HG02970 (cell line): ENCODE measurements around the gene LGALS3.

Experiments used
- ATAC-seq: cut with Tn5 transposase; IDR thresholded peaks from one replicate; pipeline ENCODE4 v1.9.1; 2021; ENCODE audit warnings: mild to moderate bottlenecking, moderate library complexity, moderate number of reproducible peaks; ENCODE audit not compliant: unreplicated experiment, low FRiP score

Gene LGALS3

DNA sequence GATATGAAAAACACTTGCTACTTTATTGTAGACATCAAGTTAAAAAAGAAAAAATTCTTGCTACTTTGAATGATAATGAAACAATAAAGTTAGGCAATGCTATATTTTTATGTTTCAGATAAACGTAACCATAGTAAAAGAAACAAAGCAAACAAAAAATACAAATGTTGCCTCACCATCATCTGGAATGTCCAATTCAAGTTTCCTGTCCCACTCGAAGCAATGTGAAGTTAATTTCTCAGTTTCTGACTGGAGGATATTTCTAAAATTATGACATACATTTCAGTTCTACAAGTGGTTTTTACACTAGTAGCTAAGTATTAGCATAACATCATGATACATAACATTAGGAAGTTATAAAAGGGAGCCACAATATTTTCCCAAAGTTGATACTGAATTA is 41.5 kb downstream of the LGALS3 start:
- ATAC-seq = no peak

DNA sequence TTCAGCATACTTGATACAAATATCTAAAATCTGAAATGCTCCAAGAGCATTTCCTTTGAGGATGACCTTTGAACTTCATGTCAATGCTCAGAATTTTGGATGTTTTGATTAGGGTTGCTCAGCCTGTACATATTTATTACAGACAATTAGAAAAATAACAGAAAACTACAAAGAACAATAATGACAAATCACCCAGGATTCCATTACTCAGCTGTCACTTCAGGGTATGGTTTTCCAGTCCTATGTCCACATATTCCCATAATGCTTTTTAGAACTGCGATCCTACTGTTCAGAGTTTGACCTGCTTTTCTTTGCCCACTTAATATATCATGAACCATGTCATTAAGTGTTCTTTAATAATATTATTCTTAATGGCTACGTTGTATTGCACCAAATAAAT is 51.0 kb downstream of the LGALS3 start:
- ATAC-seq = no peak

DNA sequence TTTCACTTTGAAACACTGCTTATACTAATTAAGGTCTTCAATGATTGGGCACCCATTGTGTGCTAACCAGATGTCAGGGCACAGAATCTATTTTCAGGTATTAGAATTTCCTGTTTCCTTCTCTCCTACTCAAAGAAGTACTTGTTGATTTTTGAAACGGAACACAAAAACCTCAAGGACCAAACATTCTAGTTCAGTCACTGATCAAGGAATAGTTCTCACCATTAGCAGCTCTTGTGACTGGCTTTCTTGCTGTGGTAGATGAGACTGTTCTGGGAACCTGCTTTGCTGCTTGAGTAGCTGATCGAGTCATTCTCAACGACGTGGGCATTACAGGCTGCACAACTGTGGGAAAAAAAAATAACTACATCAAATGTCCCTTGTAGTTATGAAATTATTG is 51.4 kb downstream of the LGALS3 start:
- no peak for ATAC-seq

DNA sequence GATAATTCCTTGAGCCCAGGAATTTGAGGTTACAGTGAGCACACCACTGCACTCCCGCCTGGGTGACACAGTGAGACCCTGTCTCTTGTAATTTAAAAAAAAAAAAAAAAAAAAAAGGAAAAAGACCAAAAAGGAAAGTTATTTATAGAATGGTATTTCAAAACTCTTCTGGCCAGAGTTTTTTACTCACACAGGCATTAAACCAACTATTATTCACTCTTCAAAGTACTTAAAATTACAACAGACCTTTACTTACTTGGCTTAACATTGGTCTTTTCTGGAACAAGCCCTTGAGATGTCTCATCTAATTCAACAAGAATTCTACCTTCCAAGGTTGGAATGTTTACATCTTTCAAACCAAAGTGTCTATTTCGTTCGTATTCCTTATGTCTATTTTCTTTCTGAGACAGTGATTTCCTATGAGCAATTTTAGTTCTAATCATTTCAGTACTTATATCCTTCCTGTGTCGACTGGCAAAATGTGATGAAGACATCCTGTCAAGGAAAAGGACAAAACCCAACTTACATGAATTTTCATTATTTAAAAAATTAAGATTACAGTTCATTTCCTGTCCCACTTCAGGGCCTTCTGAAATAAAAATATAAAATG is 59.7 kb downstream of the LGALS3 start:
- no peak for ATAC-seq

DNA sequence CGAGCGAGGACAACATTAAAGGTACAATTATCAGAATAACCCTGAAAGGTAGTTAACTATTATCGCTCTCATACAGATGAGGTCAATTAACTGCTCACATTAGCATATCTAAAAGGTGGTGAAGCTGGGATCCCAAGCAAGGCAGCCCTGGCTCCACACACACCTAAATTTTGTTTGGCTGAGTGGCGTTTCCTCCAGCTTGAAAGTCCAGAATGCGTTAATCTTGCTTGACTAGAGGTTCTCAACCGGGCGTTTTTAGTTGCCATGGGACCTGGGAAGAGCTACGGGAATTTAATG is 61.8 kb downstream of the LGALS3 start:
- ATAC-seq = no peak

DNA sequence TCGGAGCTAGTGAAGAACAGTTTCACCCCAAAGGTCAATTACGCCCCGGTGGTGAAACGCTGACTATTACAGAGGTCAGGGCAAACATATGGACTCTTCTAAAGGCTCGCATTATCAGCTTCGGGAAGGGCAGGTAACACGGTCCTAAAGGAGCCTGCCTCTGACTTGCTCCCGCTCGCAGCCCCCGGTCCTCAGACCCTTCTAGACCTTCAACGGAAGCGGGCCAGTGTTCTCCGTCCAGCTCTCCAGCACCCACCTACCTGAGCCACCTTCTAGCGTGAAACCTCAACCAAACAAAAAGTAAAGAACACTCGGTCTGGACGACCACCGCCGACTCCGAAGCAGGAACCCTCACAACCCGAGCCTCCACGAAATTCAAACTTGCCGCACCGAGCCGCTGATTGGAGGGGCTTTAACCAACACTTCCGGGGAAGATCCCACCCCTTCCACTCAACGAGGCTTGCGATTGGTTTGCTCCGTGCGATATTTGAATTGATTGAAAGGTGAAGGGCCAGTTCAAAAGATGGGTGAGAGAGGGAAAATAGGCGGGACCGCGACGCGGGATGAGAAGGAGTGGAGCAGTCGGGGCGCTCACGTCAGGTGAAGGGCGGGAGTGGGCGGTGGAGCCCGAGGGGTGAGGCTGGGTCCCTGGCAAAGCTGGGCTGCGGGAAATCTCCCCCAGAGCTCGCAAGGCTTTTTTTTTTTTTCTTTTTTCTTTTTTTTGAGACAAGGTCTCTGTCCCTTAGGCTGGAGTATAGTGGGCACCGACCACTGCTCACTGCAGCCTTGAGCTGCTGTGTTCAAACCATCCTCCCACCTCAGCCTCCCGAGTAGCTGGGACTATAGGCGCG is 62.4 kb downstream of the LGALS3 start, which contains the start of gene DLGAP5:
Gene DLGAP5 (minus strand): TSS at position 383 of the 851 bp plus-strand sequence. CDS start 2,406 bp downstream, outside the sequence.
- peak; percentile 94 for ATAC-seq

DNA sequence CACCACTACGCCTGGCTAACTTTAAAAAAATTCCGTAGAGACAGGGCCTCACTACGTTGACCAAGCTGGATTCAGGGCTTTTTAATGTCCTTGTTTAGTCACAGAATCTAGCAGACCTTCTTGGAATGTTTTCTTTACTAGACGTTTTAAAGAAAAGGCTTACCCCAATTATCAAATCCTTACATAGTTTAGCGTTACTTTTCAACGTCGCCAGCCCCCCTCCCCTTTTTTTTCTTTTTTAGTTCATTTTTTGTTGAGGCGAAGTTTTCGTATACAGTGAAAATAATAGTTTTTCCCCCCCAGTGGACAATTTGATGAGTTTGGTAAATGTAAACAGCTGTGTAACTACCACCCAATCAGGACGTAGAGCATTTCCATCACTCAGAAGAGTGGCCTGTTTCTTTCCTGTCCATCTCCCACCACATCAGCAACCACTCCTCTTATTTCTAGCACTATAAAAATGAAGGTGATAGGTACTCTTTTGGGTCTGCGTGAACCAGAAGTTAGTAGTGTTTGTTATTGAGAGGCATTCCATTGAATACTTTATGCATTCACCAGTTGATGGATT is 63.1 kb downstream of the LGALS3 start:
- no peak for ATAC-seq

DNA sequence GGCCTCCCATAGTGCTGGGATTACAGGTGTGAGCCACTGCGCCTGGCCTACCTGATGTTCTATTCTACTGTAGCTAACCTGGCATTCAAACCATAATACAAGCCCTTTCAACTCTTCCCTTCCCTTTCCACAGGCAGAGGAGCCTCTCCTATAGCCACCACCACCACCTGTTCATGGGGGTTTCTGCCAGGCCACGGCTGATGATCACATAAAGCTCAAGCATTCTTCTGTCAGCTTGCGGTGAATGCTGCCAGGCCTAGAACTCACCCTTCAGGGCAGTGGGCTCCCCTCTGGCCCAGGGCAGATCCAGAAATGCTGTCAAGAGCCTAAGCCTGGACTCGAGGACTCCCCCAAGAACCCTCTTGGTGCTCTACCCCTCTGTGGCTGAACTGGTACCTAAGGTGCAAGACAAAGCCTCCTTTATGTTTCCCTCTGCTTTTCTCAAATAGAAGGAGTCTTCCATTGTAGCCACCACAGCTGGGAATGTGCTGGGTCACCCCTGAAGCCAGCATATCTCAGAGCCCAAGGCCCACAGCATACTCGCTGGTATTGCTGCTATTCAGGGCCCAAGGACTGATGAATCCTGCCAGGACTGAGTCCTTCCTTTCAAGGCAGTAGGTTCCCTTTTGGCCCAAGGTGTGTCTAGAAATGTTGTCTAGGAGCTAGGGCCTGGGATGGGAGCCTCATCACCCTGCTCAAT is 65.8 kb downstream of the LGALS3 start:
- ATAC-seq = no peak
